Left lung (tissue), 10 donors: ENCODE results near the gene TLNRD1. TPM values are rescaled to one million over a fixed set of nuclear protein-coding genes. Genes with fewer than 3 reads are reported as not detected.

Source experiments
- ATAC-seq: fragments of 200-7000 bp; cut with Tn5 transposase; one replicate; pipeline ENCODE4 v1.9.1; 2020; ENCODE audit warnings: moderate library complexity
- DNase-seq, 4 donors: peaks; one replicate each; pipeline ENCODE4 v3.0.0-alpha.2; 2013 to 2020
- H3K27ac ChIP-seq, 2 donors: fragments of 200-600 bp; sonication (generic) in 1 of 2; one replicate each; pipeline versions ENCODE4 v1.5.0 to v1.8.0; 2020 to 2021
- H3K27me3 ChIP-seq, 2 donors: fragments of 200-600 bp; sonication (generic) in 1 of 2; one replicate each; pipeline versions ENCODE4 v1.5.0 to v1.8.0; 2020 to 2021
- H3K36me3 ChIP-seq, 2 donors: fragments of 200-600 bp; sonication (generic) in 1 of 2; one replicate each; pipeline versions ENCODE4 v1.5.0 to v1.8.0; 2020 to 2021
- H3K4me1 ChIP-seq, 2 donors: fragments of 200-600 bp; one replicate each; pipeline ENCODE4 v1.8.0; 2021
- H3K4me3 ChIP-seq, 2 donors: fragments of 200-600 bp; sonication (generic) in 1 of 2; one replicate each; pipeline versions ENCODE4 v1.5.0 to v1.8.0; 2020 to 2021; ENCODE audit warnings: mild to moderate bottlenecking in 1 of 2
- H3K9me3 ChIP-seq, 2 donors: fragments of 200-600 bp; sonication (generic) in 1 of 2; one replicate each; pipeline versions ENCODE4 v1.5.0 to v1.8.0; 2020 to 2021
- intact Hi-C, 2 donors: fragments of 100-400 bp; cut with DNase I; formaldehyde crosslinking; loops; one replicate each; pipeline versions ENCODE4 v1.11.2 to v1.14.2; 2022
- polyA plus RNA-seq, 6 donors: library from polyadenylated mRNA; unstranded; fragments of 120-200 nt; gene quantifications; one replicate each; pipeline ENCODE4 v1.2.1, GENCODE V29; 2013; ENCODE audit not compliant: insufficient read length in 6 of 6
- total RNA-seq, 2 donors: library from RNA; stranded (reverse); fragmentation: NEBNext Ultra II Directional; extraction: Animal tissue kit (Norgen Biotek cat#: 25700); gene quantifications; one replicate each; pipeline ENCODE4 v1.2.1, GENCODE V29; 2021
- TF ChIP-seq, protein P1 (sequence below), 2 donors: fragments of 200-600 bp; sonication (generic) in 1 of 2; IDR thresholded peaks; one replicate each; pipeline versions ENCODE4 v1.5.0 to v1.8.0; 2021; ENCODE audit warnings: antibody characterized with exemption in 2 of 2
- donor health status: DM: no; HTN: yes; CAD: no.
- donor health status: DM: no; HTN: no; CAD: no.

TLNRD1 gene
- total and polyA plus RNA-seq, 8 donors, result 10.1 to 27.6 (median 16.8) TPM

DNA sequence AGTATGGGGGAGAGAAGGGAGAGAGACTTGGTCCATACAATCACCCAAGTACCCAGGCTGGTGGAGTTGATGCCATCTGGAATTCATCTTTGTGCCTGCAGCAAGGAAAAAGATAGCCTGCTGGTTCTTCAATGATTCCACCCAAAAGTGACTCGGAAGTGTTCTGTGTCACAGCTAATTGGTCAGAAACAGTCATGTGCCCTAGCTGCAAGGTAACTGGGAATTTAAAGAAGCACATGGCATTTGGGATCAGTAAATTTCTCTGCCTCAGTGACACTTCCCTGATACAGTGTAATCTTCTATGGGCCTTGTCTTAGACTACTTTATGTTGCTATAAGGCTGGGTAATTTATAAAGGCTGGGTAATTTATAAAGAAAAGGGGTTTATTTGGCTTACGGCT is 17.5 kb downstream of the TLNRD1 start:
- Histone ChIP-seq H3K27me3 (no peaks in the 10 kb centered on the region), H3K36me3 (no peaks in the 10 kb centered on the region), H3K9me3 (no peaks in the 10 kb centered on the region), H3K4me1 (peaks cover 3 to 13% of the 10 kb centered on the region in 2 donors), H3K27ac (no peak overlapping the region), H3K4me3 (no peak overlapping the region)
- intact Hi-C loops, result no loop called here
- DNase-seq (no peak), ATAC-seq (no peak)
- TF ChIP-seq, protein P1, sequence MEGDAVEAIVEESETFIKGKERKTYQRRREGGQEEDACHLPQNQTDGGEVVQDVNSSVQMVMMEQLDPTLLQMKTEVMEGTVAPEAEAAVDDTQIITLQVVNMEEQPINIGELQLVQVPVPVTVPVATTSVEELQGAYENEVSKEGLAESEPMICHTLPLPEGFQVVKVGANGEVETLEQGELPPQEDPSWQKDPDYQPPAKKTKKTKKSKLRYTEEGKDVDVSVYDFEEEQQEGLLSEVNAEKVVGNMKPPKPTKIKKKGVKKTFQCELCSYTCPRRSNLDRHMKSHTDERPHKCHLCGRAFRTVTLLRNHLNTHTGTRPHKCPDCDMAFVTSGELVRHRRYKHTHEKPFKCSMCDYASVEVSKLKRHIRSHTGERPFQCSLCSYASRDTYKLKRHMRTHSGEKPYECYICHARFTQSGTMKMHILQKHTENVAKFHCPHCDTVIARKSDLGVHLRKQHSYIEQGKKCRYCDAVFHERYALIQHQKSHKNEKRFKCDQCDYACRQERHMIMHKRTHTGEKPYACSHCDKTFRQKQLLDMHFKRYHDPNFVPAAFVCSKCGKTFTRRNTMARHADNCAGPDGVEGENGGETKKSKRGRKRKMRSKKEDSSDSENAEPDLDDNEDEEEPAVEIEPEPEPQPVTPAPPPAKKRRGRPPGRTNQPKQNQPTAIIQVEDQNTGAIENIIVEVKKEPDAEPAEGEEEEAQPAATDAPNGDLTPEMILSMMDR (IDR thresholded peaks at IDR 0.05), result no peak

DNA sequence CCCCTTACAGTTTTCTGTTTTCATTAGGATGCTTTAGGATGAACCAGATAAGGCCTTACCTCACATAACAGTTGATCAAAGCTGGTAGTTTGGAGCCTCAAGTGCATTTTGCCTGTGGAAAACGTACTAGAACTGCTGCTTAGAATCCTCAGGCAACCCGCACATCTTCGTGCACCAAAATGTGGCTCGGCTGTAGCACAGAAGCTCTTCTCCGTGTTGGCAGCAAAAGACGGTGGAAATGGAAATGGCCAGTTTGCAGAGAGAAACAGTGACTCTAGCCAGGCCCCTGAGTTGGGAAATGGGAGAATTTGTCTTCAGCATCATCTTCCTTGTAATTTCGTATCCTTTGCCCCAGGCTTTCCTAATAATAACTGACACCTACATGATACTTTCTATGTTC is 20.6 kb downstream of the TLNRD1 start:
- TF ChIP-seq, protein P1 (IDR thresholded peaks at IDR 0.05), result no peak
- no peak for ATAC-seq
- Histone ChIP-seq H3K36me3 (no peaks in the 10 kb centered on the region), H3K27me3 (no peaks in the 10 kb centered on the region), H3K27ac (no peak overlapping the region), H3K4me1 (peaks cover 4 to 33% of the 10 kb centered on the region in 2 donors), H3K4me3 (no peak overlapping the region), H3K9me3 (no peaks in the 10 kb centered on the region)
- DNase-seq, result no peak
- intact Hi-C loops, result no loop called here

GRCh38 chr15:81023483-81024264 is 23.0 kb downstream of the TLNRD1 start:
- no peaks in the 10 kb centered on the region for H3K27me3 ChIP-seq
- no peaks in the 10 kb centered on the region for H3K36me3 ChIP-seq
- peak overlapping the region; percentile 41 to 86 for H3K27ac ChIP-seq
- peaks cover 4 to 43% of the 10 kb centered on the region in 2 donors for H3K4me1 ChIP-seq
- H3K4me3 ChIP-seq, result no peak overlapping the region
- H3K9me3 ChIP-seq, result no peaks in the 10 kb centered on the region
- TF ChIP-seq, protein P1 (IDR thresholded peaks at IDR 0.05), result no peak
- DNase-seq (peak in 3 of 4 donors; percentile 12 to 88 (median 84)), ATAC-seq (peak; percentile 91)
- intact Hi-C loops, result no loop called here

DNA sequence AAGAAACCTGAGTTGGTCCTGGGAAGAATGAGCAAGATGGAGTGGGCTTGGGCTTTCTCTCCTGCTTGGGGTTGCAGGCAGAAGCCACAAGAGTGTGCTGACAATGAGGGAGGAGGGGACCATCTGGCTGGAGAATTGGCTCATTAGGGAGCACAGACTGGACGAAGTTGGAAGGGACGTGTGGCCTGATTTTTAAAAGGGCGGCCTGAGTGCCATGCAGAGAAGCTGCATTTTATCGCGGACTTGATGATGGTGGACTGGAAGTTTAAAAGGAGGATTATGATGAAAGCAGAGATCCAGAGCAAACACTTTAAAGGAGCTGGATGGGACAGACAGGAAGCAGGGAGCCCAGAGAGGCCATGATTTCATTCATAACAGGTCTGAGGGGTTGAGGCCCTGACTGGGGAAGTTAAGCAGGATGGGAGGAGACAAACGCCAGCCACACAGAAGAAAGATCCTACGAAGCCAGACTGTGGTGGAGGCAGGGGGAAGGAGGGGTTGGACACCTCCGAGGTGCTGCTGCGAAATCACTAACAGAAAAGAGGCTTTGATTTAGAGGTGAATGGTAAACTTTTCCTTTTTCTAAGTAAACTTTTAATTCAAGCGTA is 23.6 kb downstream of the TLNRD1 start:
- intact Hi-C loops, result no loop called here
- Histone ChIP-seq H3K27ac (peak overlapping the region; percentile 41 to 86), H3K27me3 (no peaks in the 10 kb centered on the region), H3K4me1 (peaks cover 4 to 50% of the 10 kb centered on the region in 2 donors), H3K36me3 (no peaks in the 10 kb centered on the region), H3K4me3 (no peak overlapping the region), H3K9me3 (no peaks in the 10 kb centered on the region)
- TF ChIP-seq, protein P1 (IDR thresholded peaks at IDR 0.05), result no peak
- DNase-seq (peak in 2 of 4 donors; percentile 21 to 36), ATAC-seq (peak; percentile 66)

GRCh38 chr15:81024936-81025335 is 24.2 kb downstream of the TLNRD1 start:
- TF ChIP-seq, protein P1 (IDR thresholded peaks at IDR 0.05), result no peak
- DNase-seq, result no peak
- Histone ChIP-seq H3K4me1 (peaks cover 4 to 55% of the 10 kb centered on the region in 2 donors), H3K27ac (peak overlapping the region in 1 of 2 donors; percentile 86), H3K9me3 (no peaks in the 10 kb centered on the region), H3K36me3 (no peaks in the 10 kb centered on the region), H3K4me3 (no peak overlapping the region), H3K27me3 (no peaks in the 10 kb centered on the region)
- no peak for ATAC-seq
- intact Hi-C loops, result no loop called here
